Duodenal mucosa (tissue), 2 donors: ENCODE data around the gene NREP.
"Not testable (repeated sequence)": the region's sequence is repeated elsewhere in the genome, so short reads cannot be mapped to it uniquely, and the experiment has no call there.

Experiments used
- H3K27ac ChIP-seq: one replicate; pipeline ENCODE4 v1.7.0; 2013; ENCODE audit warnings: low read depth, low read length
- H3K27me3 ChIP-seq, 2 donors: one replicate each; pipeline ENCODE4 v1.7.0; 2013; ENCODE audit warnings: low read length in 2 of 2, control low read depth in 1 of 2; ENCODE audit not compliant: insufficient read depth in 2 of 2, control insufficient read depth in 1 of 2
- H3K36me3 ChIP-seq, 2 donors: one replicate each; pipeline ENCODE4 v1.7.0; 2013; ENCODE audit warnings: low read length in 2 of 2, control low read depth in 1 of 2; ENCODE audit not compliant: insufficient read depth in 2 of 2, control insufficient read depth in 1 of 2
- H3K4me1 ChIP-seq, 2 donors: one replicate each; pipeline ENCODE4 v1.7.0; 2013; ENCODE audit warnings: low read length in 2 of 2, control low read depth in 1 of 2; ENCODE audit not compliant: insufficient read depth in 2 of 2, control insufficient read depth in 1 of 2
- H3K4me3 ChIP-seq, 2 donors: one replicate each; pipeline ENCODE4 v1.7.0; 2013; ENCODE audit warnings: low read length in 2 of 2, low read depth in 1 of 2
- H3K9ac ChIP-seq, 2 donors: one replicate each; pipeline ENCODE4 v1.7.0; 2013; ENCODE audit warnings: low read length in 2 of 2, low read depth in 1 of 2
- H3K9me3 ChIP-seq, 2 donors: one replicate each; pipeline ENCODE4 v1.7.0; 2013; ENCODE audit warnings: low read length in 2 of 2, control low read depth in 1 of 2; ENCODE audit not compliant: control insufficient read depth in 1 of 2

The NREP gene

DNA sequence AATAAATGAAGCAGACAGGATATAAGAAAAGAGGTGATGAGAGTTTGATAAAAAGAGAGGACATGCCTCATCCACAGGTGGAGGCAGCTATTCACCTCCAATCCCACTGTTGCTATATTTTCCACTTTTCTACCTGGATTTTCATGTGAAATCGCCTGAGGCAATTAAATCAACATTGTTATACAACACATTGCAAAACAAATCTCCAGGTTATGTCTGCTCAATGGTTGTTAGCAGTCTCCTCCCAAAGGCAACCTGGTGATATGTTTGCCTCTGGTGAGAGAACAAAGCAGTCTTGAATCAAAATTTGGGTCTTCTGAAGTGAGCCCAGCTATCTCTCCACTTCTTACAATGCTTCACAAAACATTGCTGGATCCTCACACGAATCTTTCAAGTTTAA is 30.0 kb downstream of the NREP start:
- Histone ChIP-seq H3K36me3 (no peaks in the 10 kb centered on the region), H3K27me3 (no peaks in the 10 kb centered on the region), H3K27ac (no peak overlapping the region), H3K4me1 (no peaks in the 10 kb centered on the region), H3K9me3 (no peaks in the 10 kb centered on the region), H3K4me3 (no peak overlapping the region), H3K9ac (no peak overlapping the region)

DNA sequence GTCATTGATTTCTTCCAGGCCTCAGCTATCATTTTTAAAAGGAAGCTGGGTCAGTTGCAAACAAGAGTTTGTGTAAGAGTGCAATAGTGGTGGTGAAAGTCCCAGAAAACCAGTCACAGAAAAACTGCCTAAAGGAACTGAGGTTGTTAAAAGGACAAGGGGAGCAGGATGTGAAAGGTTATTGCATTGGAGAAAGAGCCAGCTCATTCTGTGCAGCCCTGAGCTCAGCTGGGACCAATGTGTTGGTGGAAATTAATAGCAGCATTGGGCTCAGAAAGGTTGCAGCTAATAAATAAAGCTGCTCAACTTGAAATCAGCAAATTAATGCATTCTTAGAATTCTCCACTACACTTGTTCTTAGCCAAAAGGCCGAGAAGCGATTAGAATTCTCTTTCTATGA is 34.9 kb downstream of the NREP start:
- no peaks in the 10 kb centered on the region for H3K36me3 ChIP-seq
- no peaks in the 10 kb centered on the region for H3K9me3 ChIP-seq
- no peaks in the 10 kb centered on the region for H3K4me1 ChIP-seq
- no peak overlapping the region for H3K4me3 ChIP-seq
- H3K9ac ChIP-seq, result no peak overlapping the region
- no peaks in the 10 kb centered on the region for H3K27me3 ChIP-seq
- H3K27ac ChIP-seq, result no peak overlapping the region

DNA sequence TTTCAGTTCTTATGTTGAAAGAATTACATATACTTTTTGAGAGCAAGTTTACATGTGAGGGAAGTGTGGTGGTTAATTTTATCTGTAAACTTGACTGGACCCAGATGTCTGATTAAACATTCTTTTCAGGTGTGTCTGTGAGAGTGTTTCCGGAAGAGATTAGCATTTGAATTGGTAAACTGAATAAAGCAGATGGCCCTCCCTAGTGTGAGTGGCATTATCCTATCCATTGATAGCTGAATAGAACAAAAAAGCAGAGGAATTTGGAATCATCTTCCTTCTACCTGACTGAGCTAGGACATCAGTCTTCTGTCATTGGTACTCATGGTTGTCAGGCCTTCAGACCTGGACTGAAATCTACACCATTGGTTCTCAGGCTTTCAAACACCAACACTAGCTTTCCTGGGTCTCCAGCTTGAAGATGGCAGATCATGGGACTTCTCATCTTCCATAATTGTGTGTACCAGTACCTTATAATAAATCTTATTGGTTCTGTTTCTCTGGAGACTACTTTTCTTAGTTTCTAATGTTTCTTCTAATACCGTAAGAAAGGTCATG is 36.6 kb downstream of the NREP start:
- Histone ChIP-seq H3K36me3 (no peaks in the 10 kb centered on the region), H3K27ac (no peak overlapping the region), H3K4me1 (no peaks in the 10 kb centered on the region)

DNA sequence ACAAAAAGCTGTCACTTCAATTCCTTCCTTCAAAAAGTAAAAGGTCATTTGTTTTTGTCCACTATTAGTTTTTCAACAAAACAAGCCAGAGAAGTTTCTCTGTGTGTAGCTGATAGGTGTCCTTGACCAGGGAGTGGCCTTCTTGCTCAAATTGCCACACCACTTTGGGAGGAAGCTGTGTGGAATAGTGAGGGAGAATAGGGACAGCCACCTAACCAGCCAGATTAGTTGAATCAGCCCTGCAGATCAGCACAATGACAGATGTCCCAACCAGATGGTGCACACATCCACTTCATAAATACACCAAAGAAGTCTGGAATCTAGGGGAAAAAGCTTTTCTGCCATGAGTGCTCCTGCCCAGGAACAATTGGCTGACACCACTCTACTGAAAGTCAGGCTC is 37.2 kb downstream of the NREP start:
- Histone ChIP-seq H3K36me3 (no peaks in the 10 kb centered on the region), H3K4me3 (no peak overlapping the region), H3K27ac (no peak overlapping the region), H3K4me1 (no peaks in the 10 kb centered on the region), H3K9ac (no peak overlapping the region), H3K9me3 (no peaks in the 10 kb centered on the region), H3K27me3 (no peaks in the 10 kb centered on the region)

More for the DNA sequence above, 36.6 kb downstream of the NREP start:
- no peaks in the 10 kb centered on the region for H3K27me3 ChIP-seq
- no peak overlapping the region for H3K4me3 ChIP-seq
- no peaks in the 10 kb centered on the region for H3K9me3 ChIP-seq
- no peak overlapping the region for H3K9ac ChIP-seq

DNA sequence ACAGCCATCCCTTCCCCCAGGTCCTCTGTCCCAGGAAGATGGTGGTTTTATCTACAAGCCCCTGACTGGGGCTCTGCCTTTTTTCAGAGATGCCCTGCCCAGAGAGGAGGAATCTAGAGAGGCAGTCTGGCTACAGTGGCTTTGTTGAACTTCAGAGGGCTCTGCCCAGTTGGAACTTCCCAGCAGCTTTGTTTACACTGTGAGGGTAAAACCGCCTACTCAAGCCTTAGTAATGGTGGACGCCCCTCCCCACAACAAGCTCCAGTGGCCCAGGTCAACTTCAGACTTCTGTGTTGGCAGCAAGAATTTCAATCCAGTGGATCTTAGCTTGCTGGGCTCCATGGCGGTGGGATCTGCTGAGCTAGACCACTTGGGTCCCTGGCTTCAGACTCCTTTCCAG is 40.2 kb downstream of the NREP start:
- not testable (repeated sequence) for H3K9ac ChIP-seq, H3K27ac ChIP-seq, H3K4me3 ChIP-seq, H3K27me3 ChIP-seq, H3K4me1 ChIP-seq, H3K9me3 ChIP-seq, H3K36me3 ChIP-seq

DNA sequence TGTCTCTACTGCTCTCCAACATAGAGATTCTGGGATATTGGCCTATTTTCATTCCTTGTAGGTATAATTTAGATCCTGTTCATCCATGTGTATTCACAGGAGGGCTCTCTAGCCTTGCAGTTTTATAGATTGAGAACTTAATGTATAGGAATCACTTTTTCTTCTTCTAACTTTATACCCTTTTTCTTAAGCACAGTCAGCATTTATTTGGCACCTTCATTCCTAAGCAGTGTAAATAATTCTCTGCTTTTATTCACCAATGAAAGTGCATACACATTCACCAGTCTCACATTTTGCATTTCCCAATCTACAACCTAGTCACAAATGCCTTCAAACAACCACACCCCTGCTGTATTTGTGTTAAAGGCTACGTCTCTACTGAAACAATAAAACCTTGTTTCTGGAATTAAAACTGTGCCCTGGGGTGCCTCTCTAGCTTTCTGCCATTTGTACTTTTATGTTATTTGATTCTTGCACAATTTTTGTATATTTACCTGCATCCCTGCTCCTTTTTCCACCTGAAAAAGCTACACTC is 49.3 kb downstream of the NREP start:
- Histone ChIP-seq H3K27me3 (no peaks in the 10 kb centered on the region), H3K9ac (no peak overlapping the region), H3K36me3 (no peaks in the 10 kb centered on the region), H3K27ac (no peak overlapping the region), H3K4me3 (no peak overlapping the region), H3K4me1 (no peaks in the 10 kb centered on the region), H3K9me3 (no peaks in the 10 kb centered on the region)

DNA sequence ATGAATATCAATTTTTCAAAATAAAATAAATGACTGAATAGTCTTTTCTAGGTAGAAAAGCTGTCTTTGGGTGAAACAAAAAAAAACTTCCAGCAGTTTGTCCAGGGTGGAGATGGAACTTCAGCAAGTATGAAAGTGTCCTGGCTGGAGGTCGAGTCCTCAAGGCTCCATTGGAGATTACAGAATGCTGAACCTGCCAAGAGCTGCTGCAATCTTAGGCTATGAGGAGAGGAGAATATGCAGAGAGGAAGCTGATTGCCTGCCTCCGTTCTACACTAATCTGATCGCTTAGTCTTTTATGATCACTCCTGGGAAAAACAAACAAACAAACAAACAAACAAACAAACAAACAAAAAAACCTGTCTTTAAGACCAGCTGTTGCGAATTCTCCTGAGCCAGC is 50.6 kb downstream of the NREP start:
- no peaks in the 10 kb centered on the region for H3K9me3 ChIP-seq
- no peaks in the 10 kb centered on the region for H3K4me1 ChIP-seq
- H3K27me3 ChIP-seq, result no peaks in the 10 kb centered on the region
- no peak overlapping the region for H3K4me3 ChIP-seq
- no peak overlapping the region for H3K9ac ChIP-seq
- H3K27ac ChIP-seq, result no peak overlapping the region
- H3K36me3 ChIP-seq, result no peaks in the 10 kb centered on the region

DNA sequence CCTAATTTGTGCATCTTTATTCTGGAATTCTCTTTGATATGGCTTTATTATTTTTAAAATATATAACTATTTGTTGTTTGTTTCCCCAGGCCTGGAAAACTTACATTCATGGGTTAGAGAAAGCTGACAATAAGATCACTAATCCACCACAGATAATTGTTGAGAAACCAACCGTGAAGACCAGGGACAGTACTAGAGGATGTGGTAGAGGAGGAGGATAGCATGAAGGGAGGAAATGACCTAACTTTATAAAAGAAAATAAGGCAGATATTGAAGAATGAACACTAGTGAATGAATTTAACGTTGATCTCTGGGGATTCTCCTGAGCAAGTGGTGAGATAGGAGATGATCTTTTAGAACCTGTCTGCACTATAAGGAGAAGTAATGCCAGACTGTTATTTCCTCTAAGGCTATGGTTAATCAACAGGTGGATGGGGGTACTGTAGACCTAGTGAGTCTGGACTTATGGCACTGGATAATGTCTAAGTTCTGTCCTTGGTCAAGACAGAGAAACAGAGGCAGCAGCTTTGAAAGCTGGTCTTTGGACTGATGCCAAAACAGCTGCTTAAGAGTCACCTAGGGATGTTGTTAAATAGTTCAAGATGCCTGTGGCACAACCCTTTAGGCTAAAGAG is 52.4 kb downstream of the NREP start:
- H3K27me3 ChIP-seq, result no peaks in the 10 kb centered on the region

DNA sequence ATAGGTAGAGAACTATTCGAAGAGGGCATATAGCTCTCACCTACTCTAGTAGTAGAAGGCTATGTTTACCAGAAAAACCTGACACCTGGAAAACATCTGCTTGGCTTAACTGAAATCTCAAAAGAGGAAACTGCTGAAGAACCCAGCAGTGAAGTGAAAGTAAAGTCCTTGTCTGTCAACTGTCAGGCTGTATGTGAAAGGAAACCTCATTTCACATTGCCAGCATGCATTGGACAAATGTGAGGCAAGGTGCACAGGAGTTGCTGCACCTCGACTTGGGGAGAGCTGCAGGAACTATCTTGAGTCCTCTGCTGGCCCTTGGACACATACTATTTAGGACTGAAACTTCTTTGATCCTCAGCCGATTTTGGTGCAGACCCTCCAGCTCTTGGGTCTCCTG is 53.3 kb downstream of the NREP start:
- Histone ChIP-seq H3K9me3 (no peaks in the 10 kb centered on the region), H3K27ac (no peak overlapping the region), H3K9ac (no peak overlapping the region), H3K27me3 (no peaks in the 10 kb centered on the region), H3K36me3 (no peaks in the 10 kb centered on the region), H3K4me3 (no peak overlapping the region), H3K4me1 (peaks cover 0 to 3% of the 10 kb centered on the region in 2 donors)

More for the DNA sequence above, 52.4 kb downstream of the NREP start:
- H3K27ac ChIP-seq, result no peak overlapping the region
- peaks cover 0 to 3% of the 10 kb centered on the region in 2 donors for H3K4me1 ChIP-seq
- no peak overlapping the region for H3K9ac ChIP-seq
- no peaks in the 10 kb centered on the region for H3K36me3 ChIP-seq
- no peaks in the 10 kb centered on the region for H3K9me3 ChIP-seq
- no peak overlapping the region for H3K4me3 ChIP-seq

DNA sequence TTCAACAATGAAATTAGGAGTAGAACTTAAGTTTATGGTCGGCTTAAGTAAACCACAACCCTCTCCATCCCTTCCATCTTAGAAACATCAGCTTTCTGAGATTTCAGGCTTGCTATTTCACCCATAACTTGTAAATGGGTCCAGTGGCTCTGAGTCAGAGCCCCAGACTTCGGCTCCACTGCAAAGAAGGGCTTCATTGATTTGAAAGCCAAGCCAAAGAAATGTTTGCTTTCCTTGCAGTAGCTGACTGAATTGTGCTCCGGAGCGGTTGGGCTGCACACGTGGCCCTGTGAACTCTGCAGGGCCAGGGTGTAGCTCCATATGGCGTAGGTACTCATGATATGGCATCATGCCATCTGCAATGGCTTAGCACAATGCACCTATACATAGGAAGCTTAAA is 57.0 kb downstream of the NREP start:
- H3K9me3 ChIP-seq, result no peaks in the 10 kb centered on the region
- peaks cover 0 to 3% of the 10 kb centered on the region in 2 donors for H3K4me1 ChIP-seq
- H3K27ac ChIP-seq, result no peak overlapping the region
- no peak overlapping the region for H3K9ac ChIP-seq
- H3K27me3 ChIP-seq, result no peaks in the 10 kb centered on the region
- H3K36me3 ChIP-seq, result no peaks in the 10 kb centered on the region
- H3K4me3 ChIP-seq, result no peak overlapping the region
